Transverse colon (tissue), 3 donors: ENCODE data around the gene ASNSD1.

ENCODE experiments used
- CTCF ChIP-seq, 5 experiments: fragments of 200-600 bp in 3 of 5; fragments of 450-650 bp in 2 of 5; sonication (generic) in 3 of 5; IDR thresholded peaks; 1 replicate in 2 of 5; 2 replicates in 3 of 5; pipeline ENCODE4 v1.5.1; 2016 to 2017; ENCODE audit warnings: antibody characterized with exemption in 5 of 5, inconsistent platforms in 3 of 5, mild to moderate bottlenecking in 2 of 5, moderate library complexity in 1 of 5
- EP300 ChIP-seq: sonication (generic); formaldehyde crosslinking; IDR thresholded peaks from one replicate; pipeline ENCODE4 v1.6.1; 2017; ENCODE audit warnings: antibody characterized with exemption, low read depth
- POLR2A ChIP-seq: fragments of 450-650 bp; IDR thresholded peaks from one replicate; pipeline ENCODE4 v1.6.1; 2016; ENCODE audit warnings: antibody characterized with exemption, mild to moderate bottlenecking, moderate library complexity

- TF ChIP-seq CTCF (IDR thresholded peaks at IDR 0.05) (no peak), POLR2A (no peak), EP300 (no peak)
Measured at GRCh38 chr2:189639007-189639609, 22.2 kb upstream of the ASNSD1 start.
